GM19035 (cell line): ENCODE results near the gene CLDN24.
"Not testable (repeated sequence)": the region's sequence is repeated elsewhere in the genome, so short reads cannot be mapped to it uniquely, and the experiment has no call there.

Experiments used
- ATAC-seq: cut with Tn5 transposase; IDR thresholded peaks from one replicate; pipeline ENCODE4 v1.9.1; 2021; ENCODE audit not compliant: unreplicated experiment

Gene CLDN24

DNA sequence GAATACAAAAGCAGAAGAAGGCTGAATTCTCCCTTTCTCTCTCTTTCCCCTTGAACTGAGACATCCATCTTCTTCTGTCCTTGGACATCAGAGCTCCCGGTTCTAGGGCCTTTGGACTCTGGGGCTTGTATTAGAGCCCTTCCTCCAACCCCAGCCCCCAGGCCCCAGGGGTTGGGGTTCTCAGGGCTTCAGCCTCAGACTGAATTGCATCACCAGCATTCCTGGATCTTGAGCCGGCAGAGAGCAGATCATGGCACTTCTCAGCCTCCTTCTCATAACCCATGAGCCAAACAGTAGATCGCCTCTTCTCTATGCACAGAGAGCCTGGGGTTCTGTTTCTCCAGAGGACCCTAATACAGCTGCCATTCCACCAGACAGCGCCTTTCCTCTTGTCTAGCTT lies 25.3 kb upstream of the CLDN24 start:
- no peak for ATAC-seq

DNA sequence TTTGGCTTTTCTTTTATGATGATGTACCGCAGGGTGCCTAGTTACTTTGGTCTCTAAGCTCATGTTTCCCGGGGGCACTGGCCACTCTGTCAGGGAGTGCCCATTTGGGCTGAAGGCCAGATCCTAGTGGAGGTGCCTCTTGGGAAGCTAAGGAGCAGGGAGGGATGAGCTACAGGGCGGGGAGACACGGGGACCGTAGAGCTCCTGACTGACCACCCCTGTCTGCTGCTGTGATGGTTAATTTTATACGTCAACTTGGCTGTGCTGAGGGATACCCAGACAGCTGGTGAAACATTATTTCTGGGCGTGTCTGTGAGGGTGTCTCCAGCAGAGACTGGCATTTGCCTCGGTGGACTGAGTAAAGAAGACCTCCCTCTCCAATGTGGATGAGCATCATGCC lies 24.9 kb upstream of the CLDN24 start:
- ATAC-seq: no peak

DNA sequence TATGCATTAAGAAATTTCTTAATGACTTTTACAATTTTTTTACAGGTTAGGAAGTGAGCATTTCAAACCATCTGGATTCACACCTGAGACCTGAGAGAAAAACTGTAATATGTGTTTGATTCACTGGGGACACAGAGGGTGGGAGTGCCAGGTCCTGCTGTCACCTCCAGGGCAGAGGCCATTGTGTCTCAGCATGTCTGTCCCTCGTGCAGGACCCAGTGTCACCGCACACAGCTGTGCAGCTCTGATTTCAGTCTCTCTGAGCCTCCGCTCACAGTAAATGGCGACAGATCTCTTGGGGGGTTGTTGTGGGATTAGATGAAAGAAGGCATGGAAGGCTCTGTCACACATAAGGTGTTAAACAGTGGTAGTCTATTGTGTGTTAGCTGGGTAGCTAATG lies 23.0 kb upstream of the CLDN24 start:
- no peak for ATAC-seq

DNA sequence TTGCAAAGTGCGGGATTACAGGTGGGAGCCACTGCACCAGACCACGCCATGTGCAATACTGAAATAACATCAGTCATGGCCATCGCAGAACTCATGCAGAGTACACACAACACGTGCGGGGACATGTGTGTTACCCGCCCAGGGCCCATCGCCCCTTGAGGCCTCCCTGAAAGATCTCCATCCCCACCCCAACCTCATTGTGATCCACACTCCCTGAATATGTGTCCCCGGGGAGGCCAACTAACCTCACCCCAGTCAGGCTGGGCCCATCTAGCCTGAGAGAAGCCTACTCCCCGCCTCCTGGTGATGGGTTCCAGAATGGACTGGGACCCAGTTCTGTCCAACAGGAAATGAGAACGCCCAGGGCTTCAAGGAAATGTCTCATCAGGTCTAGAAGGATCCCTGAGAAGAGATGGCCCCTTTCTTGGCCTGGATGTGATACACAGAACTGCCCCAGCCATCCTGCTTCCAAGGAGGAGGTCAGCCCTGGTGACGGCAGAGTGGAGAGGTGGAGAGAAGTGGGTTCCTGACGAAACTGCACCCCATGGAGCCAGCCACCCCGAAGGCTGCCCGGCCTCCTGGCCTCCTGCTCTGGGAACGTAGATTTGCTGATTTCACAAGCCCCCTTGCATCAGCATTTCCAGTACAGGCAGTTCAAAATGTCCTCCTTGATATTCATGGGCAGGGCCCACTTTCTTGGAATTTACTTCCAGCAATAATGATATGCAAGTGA lies 22.5 kb upstream of the CLDN24 start:
- no peak for ATAC-seq

DNA sequence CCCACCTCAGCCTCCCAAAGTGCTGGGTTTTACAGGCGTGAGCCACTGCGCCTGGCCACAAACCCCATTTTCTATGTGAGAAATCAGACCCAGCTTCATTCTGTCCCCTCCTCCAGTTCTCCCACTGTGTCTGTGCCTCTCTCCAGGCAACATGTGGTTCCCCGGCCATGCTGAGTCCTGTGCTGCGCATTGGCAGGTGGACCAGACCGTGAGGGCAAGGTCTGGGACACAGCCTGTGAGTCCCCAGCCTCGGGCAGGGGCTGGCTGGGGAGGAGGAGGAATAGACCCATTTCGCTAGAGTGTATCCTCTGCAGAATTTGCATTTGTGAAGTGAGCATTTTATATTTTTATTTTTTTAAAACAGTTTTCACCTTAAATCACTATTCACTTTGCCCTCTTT lies 21.5 kb upstream of the CLDN24 start:
- ATAC-seq: no peak

DNA sequence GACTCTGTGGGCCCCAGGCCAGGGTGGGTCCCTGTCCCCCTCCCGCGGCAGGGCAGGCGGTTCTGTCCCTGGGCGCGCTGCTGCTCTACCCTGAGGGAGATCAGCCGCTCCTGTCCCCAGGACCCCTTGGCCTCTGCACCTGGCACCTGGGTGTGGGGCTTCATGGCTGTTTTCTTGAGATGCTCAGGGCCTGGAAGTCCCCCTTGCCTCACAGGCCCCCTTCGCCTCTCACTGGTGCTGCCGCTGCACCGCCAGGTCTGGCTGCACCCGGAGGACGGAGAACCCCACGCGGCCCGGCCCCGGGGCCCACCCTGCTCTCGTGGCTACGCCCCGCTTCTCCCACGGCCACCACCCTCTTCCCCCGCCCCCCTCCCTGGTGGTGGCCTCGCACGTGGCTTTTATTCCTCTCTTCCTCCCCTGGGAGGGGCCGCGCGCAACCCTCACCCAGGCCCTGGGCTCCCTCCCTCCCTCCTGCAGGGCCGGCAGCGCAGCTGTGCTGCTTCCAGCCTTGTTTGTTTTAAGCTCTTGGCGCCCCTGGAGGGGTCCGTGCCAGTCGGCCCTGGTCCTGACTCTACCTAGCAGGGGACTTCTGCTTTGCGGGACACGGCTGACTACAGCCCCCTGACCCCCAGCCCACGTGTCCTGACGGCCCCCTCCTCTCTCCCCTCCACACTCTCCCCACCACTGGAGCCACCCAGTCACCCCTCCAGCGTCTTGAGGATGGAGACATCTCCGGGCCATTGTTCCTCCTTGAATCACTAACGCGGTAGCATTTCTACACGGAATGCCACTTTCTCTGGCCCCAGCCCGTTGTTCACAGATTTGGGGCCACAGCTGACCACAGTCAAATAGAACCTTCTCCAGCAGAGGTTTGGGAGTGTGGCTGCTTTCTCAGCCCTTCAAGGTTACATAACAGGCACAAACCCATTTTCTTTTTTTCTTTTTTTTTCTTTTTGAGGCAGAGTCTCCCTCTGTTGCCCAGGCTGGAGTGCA lies 20.6 kb upstream of the CLDN24 start:
- no peak for ATAC-seq

DNA sequence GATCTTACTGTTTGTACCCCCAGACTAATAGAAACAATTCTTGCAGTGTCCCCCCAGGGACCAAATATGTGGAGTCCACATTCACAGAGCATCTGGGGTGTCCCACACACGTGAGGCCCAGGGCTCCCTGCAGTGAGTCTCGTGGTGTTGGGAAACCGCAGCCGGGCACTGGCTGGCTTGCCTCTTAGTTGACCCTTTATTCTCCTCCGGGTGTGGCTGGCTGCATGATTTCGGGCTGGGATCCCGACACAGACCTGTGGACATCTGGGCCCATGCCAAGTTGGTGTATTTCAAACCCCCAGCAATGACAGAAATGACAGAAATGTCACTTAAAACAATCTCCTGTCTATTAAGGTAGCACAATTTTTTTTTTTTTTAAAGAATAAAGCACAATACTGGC lies 15.6 kb upstream of the CLDN24 start:
- no peak for ATAC-seq

DNA sequence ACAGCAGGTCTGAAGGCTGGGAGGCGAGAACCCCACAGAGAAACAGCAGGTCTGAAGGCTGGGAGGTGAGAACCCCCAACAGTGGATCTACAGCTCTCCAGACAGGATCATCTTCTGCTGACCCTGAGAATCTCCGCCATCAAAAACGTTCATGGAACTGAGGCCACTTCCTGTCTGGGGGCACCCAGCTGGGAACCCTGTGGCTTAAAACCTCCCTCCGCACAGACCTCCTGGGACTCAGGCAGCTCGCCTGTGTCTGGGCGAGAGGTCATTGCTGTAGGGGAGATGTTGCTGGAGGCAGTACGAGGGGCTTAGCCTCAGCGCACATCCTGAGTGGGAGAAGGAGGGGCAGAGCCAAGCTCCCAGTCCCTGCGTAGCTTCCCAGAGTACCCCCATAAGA lies 15.1 kb upstream of the CLDN24 start:
- no peak for ATAC-seq

DNA sequence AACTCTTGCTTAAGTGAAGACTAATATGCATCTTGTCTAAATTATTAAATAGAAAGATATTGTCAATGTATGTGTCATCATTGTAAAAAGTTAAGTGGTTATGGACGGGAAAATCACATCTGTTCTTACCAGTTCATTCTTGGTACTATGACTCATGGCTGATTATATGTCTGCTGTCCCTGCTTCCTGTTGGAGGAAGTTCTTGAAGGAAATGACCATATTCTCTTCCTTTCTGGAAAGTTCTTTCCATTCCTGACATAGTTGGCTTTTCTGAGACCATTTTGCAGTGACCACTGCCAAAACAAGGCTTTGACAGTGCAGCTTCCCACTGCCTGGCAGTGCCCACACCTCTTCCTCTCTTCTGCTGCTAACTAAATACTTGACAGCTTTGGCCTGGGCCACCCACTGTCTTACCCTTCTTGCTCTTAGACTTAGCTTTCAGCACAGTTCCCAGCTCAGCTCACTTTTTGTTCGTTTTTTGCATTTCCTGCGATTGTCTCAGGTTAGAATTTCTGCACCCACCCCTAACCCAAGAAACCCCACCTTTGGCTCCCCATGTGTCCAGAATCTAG lies 13.2 kb upstream of the CLDN24 start:
- no peak for ATAC-seq

DNA sequence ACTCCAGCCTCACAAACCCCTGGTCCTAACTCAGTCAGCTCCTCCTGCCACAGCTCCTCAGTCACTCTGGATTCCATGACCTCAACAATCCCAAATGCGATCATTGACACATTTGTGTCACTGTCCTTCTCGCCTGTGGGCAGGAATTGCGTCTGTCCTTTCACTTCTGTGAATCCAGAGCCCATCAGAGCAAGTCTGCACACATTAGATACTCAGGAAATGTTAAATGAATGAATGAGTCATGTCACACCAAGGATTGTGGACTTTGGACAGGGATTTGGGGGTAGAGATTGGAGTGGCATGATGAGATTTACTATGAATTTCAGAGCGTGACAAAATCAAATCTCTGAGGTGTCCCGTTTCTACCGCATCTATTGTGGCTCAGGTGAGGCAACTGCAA lies 11.8 kb upstream of the CLDN24 start:
- ATAC-seq: no peak

DNA sequence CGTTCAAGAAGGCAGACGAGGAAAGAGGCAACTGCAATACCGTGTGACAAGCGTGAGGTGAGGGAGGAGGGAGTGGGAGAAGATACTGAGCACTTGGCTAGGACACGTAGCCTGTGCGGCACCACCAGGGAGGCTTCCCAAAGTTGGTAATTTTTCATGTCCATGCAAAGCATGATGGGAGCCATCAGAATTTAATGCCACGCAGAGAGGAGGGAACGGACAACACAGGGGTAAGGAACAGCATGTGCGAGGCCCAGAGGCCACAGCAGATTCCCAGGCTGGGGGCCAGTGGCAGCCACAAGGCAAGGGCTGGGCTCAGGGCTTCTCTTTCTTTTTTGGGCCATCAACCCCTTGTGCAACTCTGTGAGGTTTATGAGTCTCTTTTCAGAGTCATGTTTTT lies 11.0 kb upstream of the CLDN24 start:
- ATAC-seq: no peak

DNA sequence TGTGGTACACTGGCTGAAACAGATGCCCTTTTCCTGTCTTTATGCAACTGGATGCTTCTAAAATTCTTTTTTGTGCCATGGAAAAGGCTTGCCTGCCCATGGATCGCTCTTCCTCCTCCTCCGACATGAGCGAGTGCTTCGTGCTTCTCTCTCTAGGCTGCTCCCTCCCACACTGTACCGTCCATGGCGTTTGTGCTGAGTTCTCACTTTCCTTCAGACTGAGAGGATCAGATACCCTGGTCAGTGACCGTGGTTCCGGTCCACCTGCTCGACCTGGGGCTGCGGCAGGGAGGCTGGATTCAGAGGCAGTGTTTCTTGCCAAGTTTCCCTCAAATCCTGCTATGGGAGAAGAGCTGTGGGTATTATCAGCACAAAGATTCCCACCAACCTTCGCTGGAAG lies 10.2 kb upstream of the CLDN24 start:
- no peak for ATAC-seq

DNA sequence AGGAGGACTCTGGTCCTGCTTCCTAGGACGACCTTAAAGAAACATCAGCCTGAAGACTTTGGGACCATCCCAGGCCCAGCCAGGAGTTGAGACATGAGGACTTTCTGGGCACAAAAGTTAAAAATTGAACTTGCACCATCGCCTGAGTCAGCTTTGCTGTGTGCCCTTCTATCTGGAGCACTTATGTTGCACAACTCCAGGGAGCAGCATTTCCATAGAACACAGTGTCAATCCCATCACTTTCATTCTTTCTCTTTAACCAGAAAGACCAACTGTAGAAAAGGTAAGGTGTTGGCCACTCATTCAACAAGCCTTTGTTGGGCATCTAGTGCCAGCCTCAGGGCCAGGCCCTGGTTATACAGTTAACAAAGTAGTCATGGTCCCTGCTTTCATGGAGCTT lies 8.6 kb upstream of the CLDN24 start:
- ATAC-seq: no peak

DNA sequence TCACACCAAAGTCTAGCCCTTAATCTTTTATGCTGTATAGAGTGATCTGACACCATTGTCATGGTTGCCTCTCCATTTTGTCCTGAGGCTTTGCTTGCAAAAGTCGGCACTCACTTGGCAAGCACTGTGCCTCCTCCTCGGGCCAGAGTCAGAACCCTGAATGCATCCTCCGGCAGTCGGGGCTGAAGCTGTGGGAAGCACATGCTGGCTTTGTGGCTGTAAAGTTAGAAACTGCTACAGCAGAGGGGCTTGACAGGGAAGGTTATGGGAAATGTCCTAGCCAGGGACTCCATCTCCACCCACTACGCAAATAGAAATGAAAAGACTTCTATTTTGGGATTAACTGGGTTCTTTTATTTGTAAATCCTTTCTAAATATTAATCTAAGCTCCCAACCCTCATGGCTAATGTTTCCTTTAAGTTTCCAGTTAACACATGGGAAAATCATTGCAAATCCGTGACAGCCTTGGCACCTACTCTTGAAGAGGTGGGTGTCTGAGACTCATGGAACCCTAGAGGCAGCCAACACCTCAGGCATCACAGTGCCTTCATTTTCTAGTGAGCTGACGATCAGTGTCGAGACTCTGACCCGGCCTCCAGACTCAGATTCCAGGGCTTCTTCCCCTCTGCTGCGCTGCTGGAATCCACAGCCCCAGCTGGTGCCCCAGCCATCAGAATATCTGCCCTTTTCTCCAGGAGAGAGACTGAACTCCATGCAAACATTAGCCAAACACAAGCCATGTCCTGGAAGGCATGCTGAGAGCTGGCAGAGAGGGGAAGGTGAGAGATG lies 7.9 kb upstream of the CLDN24 start:
- no peak for ATAC-seq

DNA sequence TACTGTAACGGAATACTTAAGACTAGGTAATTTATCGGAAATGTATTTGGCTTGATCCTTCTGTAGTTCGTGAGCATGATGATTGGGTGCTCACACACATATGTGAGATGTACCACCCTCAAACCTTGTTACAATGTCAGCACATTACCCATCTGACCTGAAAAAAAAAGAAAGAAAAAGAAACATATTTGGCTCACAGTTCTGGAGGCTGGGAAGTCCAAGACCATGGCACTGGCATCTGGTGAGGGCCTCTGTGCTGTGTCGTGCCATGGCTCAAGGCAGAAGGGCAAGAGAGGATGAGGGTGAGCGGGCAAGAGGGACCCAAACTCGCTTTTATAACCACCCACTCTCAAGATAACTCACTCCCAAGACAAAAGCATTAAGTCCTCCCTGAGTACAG lies 7.0 kb upstream of the CLDN24 start:
- ATAC-seq: no peak

DNA sequence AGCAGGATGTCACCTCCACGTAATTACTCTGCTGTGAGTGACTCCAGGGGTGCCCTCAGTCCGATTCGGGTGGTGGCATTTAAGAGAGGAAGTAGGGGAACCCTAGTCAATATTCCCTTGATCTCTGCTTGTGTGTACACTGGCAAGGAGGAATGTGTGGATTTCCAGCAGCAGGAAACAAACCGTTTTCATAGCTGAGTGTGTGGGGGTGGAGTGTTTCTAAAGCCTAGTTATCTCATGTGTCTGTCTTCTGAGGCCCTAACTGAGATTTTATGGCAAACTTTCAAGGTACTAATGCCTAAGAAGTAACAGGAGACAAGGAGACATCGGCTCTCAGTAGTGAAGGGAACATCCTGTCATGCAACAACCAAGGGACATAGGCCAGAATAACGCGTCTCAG lies 6.6 kb upstream of the CLDN24 start:
- ATAC-seq: no peak

DNA sequence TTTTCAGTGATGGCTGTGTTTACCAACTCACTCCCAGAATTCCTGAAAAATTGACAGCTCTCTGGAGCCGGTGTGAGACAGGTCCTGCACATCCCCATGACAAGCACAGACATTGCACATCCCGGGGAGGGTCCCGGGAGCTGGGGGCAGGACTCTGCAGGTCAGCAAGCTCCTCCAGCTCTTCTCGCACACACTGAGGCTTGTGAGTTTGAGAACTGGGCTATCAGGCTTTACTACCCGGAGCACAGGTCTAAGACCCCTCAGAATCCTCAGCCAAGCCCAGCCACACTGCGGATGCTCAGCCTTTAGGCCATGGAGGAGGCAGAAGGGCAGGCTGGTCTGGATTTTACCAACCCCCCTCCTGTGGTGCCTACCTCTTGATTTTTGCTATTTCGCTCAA lies 5.6 kb upstream of the CLDN24 start:
- no peak for ATAC-seq

DNA sequence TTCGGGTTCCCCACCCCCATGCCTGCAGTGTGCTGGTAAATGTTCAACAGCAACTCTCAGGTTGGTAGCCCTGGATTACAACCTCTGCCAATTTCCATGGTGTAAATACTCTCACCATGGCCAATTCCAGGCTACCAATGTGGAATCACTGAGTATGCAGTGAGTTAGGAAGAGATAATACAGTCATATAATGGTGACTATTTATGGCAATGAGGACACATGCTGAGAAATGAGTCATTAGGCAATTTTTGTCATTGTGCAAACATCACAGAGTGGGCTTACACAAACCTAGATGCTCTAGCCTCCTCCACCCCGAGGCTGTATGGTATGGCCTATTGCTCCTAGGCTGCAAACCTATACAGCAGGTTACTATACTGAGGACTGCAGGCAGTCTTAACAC lies 4.6 kb upstream of the CLDN24 start:
- ATAC-seq: no peak

DNA sequence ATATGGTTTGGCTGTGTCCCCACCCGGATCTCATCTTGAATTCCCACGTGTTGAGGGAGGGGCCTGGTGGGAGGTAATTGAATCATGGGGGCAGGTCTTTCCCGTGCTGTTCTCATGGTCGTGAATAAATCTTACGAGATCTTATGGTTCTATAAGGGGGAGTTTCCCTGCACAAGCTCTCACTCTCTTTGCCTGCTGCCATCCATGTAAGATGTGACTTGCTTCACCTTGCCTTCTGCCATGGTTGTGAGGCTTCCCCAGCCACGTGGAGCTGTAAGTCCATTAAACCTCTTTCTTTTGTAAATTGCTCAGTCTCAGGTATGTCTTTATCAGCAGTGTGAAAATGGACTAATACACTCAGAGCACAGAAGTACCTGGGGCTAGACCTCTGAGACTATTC lies 4.2 kb upstream of the CLDN24 start:
- ATAC-seq: not testable (repeated sequence)

DNA sequence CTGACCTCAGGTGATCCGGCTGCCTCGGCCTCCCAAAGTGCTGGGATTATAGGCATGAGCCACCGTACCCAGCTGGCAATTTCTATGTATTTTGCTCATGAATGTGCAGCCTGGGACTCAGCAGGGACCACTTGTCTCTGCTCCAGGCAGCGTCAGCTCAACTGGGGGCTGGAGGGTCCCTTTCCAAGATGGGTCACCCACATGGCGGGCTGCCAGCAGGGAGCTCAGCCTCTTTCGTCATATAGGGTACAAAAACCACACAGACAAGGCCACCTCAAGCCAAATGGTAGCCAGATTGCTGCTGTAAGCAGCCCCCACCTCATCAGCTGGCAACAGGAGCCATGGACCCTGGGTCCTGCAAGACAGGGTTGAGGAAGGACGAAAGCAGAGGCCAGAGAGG lies 2.4 kb upstream of the CLDN24 start:
- no peak for ATAC-seq

DNA sequence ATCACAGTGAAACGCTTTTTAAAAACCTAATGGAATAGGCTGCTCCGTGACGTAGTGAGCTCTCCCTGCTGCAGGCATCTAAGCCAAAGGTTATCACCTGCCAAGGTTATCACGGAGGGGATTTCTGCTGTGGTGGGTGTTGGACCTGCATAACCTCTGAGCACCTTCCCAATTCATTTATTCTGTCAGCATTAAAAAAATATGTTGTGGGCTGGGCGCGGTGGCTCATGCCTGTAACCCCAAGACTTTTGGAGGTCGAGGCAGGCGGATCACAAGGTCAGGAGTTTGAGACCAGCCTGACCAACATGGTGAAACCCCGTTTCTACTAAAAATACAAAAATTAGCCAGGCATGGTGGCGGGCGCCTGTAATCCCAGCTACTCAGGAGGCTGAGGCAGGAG lies 1.8 kb upstream of the CLDN24 start:
- not testable (repeated sequence) for ATAC-seq
